SK-N-SH treated with all-trans-retinoic acid at 6 μM for 48 hours (cell line): Measurements from ENCODE around the gene CCDC54.

Experiments
- ARNTL ChIP-seq: fragments of 450-650 bp; formaldehyde crosslinking; IDR thresholded peaks from 2 replicates; pipeline ENCODE4 v1.5.0; 2020; ENCODE audit warnings: low read depth, mild to moderate bottlenecking, moderate library complexity, borderline replicate concordance
- BACH2 ChIP-seq: fragments of 250-450 bp; sonication (Bioruptor Pico); IDR thresholded peaks from 2 replicates; pipeline ENCODE4 v1.9.0; 2021; ENCODE audit warnings: mild to moderate bottlenecking, borderline replicate concordance
- CSDC2 ChIP-seq: fragments of 250-450 bp; sonication (Bioruptor Pico); IDR thresholded peaks from 2 replicates; pipeline ENCODE4 v1.5.0; 2020; ENCODE audit warnings: mild to moderate bottlenecking, moderate library complexity
- GLIS3 ChIP-seq: fragments of 250-450 bp; sonication (Bioruptor Pico); IDR thresholded peaks from 2 replicates; pipeline ENCODE4 v1.5.0; 2020; ENCODE audit warnings: mild to moderate bottlenecking, moderate library complexity
- OSR1 ChIP-seq: fragments of 250-450 bp; sonication (Bioruptor Pico); IDR thresholded peaks from 2 replicates; pipeline ENCODE4 v1.8.0; 2022; ENCODE audit warnings: moderate library complexity, mild to moderate bottlenecking, inconsistent platforms
- TF ChIP-seq, protein P1 (sequence below): fragments of 250-450 bp; sonication (Bioruptor Pico); IDR thresholded peaks from 2 replicates; pipeline ENCODE4 v1.8.0; 2020; ENCODE audit warnings: mild to moderate bottlenecking, moderate library complexity, borderline replicate concordance

DNA sequence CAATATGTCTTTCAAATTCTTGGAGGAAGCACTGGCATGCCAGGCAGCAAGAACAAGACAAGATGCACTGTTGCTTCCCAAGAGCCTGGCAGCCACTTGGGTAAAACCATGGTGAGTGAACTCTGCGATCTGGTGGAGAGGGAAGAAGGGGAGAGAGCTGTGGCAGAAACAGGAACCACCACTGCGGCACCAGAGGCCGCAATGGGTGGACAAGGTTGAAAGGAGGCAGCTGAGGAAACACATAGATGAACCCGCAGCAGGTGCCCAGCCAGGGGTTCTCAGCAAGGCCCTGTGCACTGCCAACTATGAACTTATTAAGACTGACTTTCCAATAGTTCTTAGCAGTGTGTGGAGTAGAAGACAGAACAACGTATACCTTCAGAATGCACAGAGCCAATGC lies 48.2 kb upstream of the CCDC54 start:
- TF ChIP-seq CSDC2 (CRISPR knock-in tag), result no peak
- no peak for TF ChIP-seq ARNTL
- TF ChIP-seq BACH2 (CRISPR knock-in tag), result no peak
- TF ChIP-seq, protein P1, sequence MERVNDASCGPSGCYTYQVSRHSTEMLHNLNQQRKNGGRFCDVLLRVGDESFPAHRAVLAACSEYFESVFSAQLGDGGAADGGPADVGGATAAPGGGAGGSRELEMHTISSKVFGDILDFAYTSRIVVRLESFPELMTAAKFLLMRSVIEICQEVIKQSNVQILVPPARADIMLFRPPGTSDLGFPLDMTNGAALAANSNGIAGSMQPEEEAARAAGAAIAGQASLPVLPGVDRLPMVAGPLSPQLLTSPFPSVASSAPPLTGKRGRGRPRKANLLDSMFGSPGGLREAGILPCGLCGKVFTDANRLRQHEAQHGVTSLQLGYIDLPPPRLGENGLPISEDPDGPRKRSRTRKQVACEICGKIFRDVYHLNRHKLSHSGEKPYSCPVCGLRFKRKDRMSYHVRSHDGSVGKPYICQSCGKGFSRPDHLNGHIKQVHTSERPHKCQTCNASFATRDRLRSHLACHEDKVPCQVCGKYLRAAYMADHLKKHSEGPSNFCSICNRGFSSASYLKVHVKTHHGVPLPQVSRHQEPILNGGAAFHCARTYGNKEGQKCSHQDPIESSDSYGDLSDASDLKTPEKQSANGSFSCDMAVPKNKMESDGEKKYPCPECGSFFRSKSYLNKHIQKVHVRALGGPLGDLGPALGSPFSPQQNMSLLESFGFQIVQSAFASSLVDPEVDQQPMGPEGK (CRISPR knock-in tag), result no peak
- TF ChIP-seq GLIS3 (CRISPR knock-in tag), result no peak
- TF ChIP-seq OSR1 (CRISPR knock-in tag), result no peak
